ENCODE measurements around the gene HLA-DPA1.

DNA sequence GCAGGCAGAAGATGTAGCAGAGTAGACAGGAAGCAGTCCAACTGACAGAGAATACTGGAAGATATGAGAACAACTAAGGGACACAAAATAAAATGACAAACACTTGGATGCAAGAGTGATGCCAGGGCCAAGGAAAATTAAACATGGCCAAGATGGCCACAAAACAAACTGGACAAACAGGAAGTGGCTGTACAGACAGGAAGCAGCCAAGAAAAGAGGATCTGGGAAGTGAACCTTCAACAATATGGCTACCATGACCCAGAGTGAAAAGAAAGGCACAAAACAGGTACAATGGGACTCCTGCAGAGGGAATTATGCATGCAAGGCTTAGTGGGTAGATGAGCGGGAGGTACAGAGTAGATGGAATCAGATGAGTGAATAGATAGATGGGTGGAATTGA, 31.4 kb upstream of the HLA-DPA1 start:
- TF ChIP-seq EZH2 (IDR thresholded peaks at IDR 0.05; ENCODE audit: insufficient read depth, poor library complexity, severe bottlenecking): no peak
- no peak for TF ChIP-seq EZH2phosphoT487 (IDR thresholded peaks at IDR 0.05; ENCODE audit: insufficient read depth, low read depth)
